ENCODE measurements around the gene IL1F10. TPM values are rescaled to one million over a fixed set of nuclear protein-coding genes. Genes with fewer than 3 reads are reported as not detected.

Gene IL1F10
- total RNA-seq, 1 experiment from 2014 or later = not detected

DNA sequence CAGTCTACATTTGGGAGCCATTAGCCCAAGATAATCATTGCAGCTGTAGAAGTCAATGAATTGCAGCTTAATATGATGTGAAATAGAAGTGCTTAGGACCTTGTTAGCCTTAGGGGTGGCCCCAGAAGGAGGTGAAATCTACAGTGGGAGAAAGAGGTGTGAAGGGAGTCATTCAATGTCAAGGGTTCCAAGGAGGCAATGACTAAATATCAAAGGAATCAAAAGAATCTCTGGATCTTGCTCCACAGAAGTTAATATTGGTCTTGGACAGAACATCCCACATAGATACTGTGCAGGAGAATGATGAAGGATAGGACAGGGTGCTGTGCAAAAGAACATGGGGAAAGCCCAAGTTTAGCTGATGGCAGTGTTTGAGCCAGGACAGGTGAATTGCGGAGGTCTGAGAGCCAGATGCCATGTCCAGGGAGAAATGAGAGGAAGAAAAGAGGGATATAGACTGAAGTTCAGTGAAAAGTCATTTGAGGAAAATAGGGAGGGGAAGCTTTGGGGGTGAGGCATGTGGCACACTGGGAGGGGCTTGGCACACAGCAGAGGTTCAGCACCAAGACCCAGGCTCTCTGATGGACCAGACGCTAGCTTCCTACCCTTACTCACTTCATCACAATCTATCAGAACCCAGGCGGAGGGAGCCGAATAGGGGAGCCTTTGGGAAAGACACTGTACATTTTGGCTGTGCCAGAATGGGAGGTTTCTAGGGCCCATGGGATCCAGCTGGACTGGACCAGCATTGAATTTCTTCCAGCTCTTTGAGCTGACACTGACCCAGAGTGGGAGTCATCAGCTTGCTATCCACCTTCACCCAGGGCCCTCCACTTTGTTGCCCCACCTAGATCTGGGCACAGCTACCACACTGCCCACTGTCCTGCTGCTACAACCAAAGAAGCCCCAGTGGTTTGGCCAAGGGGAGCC lies 2.2 kb downstream of the IL1F10 start:
- DNase-seq = no peak
- H3K27ac ChIP-seq (ENCODE audit: low read length) = no peak overlapping the region
- H3K9ac ChIP-seq (ENCODE audit: low read length) = no peak overlapping the region
- H3K4me2 ChIP-seq (ENCODE audit: low read depth, low read length, poor library complexity, severe bottlenecking) = no peak overlapping the region
- H4K20me1 ChIP-seq (ENCODE audit: insufficient read depth, low read depth, low read length) = no peaks in the 10 kb centered on the region
- no peaks in the 10 kb centered on the region for H3K4me1 ChIP-seq (ENCODE audit: low read length)
- H3K27me3 ChIP-seq (ENCODE audit: low read length) = no peaks in the 10 kb centered on the region
- no peaks in the 10 kb centered on the region for H3K9me2 ChIP-seq (replicated peaks; ENCODE audit: insufficient read depth, low read length)
- H3K36me3 ChIP-seq (ENCODE audit: insufficient read depth, low read length) = no peaks in the 10 kb centered on the region
- no peaks in the 10 kb centered on the region for H3K9me3 ChIP-seq (ENCODE audit: low read length)
- H3K79me2 ChIP-seq (ENCODE audit: low read length) = no peaks in the 10 kb centered on the region
- no peak overlapping the region for H2AFZ ChIP-seq (ENCODE audit: low read length)
- H3K4me3 ChIP-seq (ENCODE audit: low read length) = no peak overlapping the region

DNA sequence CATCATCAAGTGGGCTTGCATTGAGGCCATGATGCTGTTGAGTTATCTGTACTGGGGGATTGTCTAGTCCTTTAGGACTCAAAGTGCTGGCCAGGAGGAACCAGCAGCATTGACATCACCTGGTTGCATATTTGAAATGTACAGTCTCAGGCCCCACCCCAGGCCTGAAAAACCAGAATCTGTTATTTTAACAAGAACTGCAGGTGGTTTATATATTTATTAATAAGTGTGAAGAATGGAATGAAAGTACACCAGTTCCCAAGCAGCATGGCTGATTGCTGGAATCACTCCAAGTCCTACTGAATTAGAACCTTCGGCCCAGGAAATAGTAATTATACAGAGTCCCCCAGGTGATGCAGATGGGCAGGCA lies 2.8 kb downstream of the IL1F10 start:
- Histone ChIP-seq H2AFZ (ENCODE audit: low read length) (no peak overlapping the region), H3K4me2 (ENCODE audit: low read depth, low read length, poor library complexity, severe bottlenecking) (no peak overlapping the region), H3K9ac (ENCODE audit: low read length) (no peak overlapping the region), H3K9me3 (ENCODE audit: low read length) (no peaks in the 10 kb centered on the region), H3K27ac (ENCODE audit: low read length) (no peak overlapping the region), H4K20me1 (ENCODE audit: insufficient read depth, low read depth, low read length) (no peaks in the 10 kb centered on the region), H3K36me3 (ENCODE audit: insufficient read depth, low read length) (no peaks in the 10 kb centered on the region), H3K79me2 (ENCODE audit: low read length) (no peaks in the 10 kb centered on the region), H3K4me3 (ENCODE audit: low read length) (no peak overlapping the region), H3K9me2 (replicated peaks; ENCODE audit: insufficient read depth, low read length) (no peaks in the 10 kb centered on the region), H3K4me1 (ENCODE audit: low read length) (no peaks in the 10 kb centered on the region), H3K27me3 (ENCODE audit: low read length) (no peaks in the 10 kb centered on the region)
- no peak for DNase-seq

DNA sequence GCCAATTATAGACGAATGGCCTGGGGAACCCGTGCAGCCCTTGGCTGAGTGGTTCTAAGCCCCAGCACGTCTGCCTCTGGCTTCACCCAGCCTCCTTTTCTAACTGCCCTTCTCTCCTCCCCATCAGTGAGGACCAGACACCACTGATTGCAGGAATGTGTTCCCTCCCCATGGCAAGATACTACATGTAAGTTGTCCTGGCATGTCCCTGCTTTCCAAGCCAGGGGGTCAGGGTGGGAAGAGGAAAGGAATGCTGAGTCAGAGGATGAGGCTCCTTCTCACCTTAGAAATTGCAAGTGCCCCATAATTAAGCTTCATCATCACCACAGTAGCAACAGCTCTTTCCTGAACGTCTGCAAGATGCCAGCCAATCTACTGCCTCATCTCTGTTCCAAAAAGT lies 4.8 kb downstream of the IL1F10 start:
- H3K4me1 ChIP-seq (ENCODE audit: low read length) = no peaks in the 10 kb centered on the region
- H3K4me2 ChIP-seq (ENCODE audit: low read depth, low read length, poor library complexity, severe bottlenecking) = no peak overlapping the region
- no peak overlapping the region for H3K4me3 ChIP-seq (ENCODE audit: low read length)
- H3K9me3 ChIP-seq (ENCODE audit: low read length) = no peaks in the 10 kb centered on the region
- no peak overlapping the region for H3K27ac ChIP-seq (ENCODE audit: low read length)
- no peaks in the 10 kb centered on the region for H3K79me2 ChIP-seq (ENCODE audit: low read length)
- H3K9ac ChIP-seq (ENCODE audit: low read length) = no peak overlapping the region
- H3K27me3 ChIP-seq (ENCODE audit: low read length) = no peaks in the 10 kb centered on the region
- no peaks in the 10 kb centered on the region for H3K36me3 ChIP-seq (ENCODE audit: insufficient read depth, low read length)
- no peaks in the 10 kb centered on the region for H3K9me2 ChIP-seq (replicated peaks; ENCODE audit: insufficient read depth, low read length)
- H2AFZ ChIP-seq (ENCODE audit: low read length) = no peak overlapping the region
- H4K20me1 ChIP-seq (ENCODE audit: insufficient read depth, low read depth, low read length) = no peaks in the 10 kb centered on the region
- no peak for DNase-seq

DNA sequence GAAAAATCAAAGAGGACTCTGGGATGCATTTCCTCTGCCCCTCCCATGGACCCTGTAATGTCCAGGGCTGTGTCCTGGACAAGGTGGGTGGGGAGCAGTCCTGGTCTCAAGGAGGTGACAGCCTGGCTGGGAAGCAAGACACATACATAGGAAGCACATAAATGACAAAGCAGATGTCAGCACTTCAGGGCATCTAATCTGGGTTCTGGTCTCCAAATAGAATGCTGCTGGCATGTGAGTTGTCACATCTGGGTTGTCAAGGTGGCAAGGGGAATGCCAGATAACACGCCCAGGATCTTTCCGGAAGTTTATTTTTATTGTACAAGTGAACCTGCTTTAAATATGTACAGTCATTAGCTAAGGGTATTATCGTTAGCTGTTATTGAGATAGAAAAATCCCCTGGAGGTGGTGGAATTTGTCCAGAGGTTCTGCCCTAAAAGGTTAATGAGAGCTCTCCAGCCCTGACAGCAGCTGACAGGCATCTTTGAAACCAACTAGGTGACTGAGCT lies 5.6 kb downstream of the IL1F10 start:
- Histone ChIP-seq H3K4me3 (ENCODE audit: low read length) (no peak overlapping the region), H3K27me3 (ENCODE audit: low read length) (no peaks in the 10 kb centered on the region), H3K36me3 (ENCODE audit: insufficient read depth, low read length) (no peaks in the 10 kb centered on the region), H3K4me2 (ENCODE audit: low read depth, low read length, poor library complexity, severe bottlenecking) (no peak overlapping the region), H4K20me1 (ENCODE audit: insufficient read depth, low read depth, low read length) (no peaks in the 10 kb centered on the region), H3K9me2 (replicated peaks; ENCODE audit: insufficient read depth, low read length) (no peaks in the 10 kb centered on the region), H3K79me2 (ENCODE audit: low read length) (no peaks in the 10 kb centered on the region), H3K9me3 (ENCODE audit: low read length) (no peaks in the 10 kb centered on the region), H3K27ac (ENCODE audit: low read length) (no peak overlapping the region), H3K4me1 (ENCODE audit: low read length) (no peaks in the 10 kb centered on the region), H3K9ac (ENCODE audit: low read length) (no peak overlapping the region), H2AFZ (ENCODE audit: low read length) (no peak overlapping the region)
- no peak for DNase-seq

- H3K9me3 ChIP-seq (ENCODE audit: low read length) = no peaks in the 10 kb centered on the region
- H3K4me3 ChIP-seq (ENCODE audit: low read length) = no peak overlapping the region
- DNase-seq = no peak
- no peak overlapping the region for H3K4me2 ChIP-seq (ENCODE audit: low read depth, low read length, poor library complexity, severe bottlenecking)
- H3K27me3 ChIP-seq (ENCODE audit: low read length) = no peaks in the 10 kb centered on the region
- H2AFZ ChIP-seq (ENCODE audit: low read length) = no peak overlapping the region
- no peaks in the 10 kb centered on the region for H3K4me1 ChIP-seq (ENCODE audit: low read length)
- H3K27ac ChIP-seq (ENCODE audit: low read length) = no peak overlapping the region
- no peaks in the 10 kb centered on the region for H3K79me2 ChIP-seq (ENCODE audit: low read length)
- H3K9me2 ChIP-seq (replicated peaks; ENCODE audit: insufficient read depth, low read length) = no peaks in the 10 kb centered on the region
- no peaks in the 10 kb centered on the region for H3K36me3 ChIP-seq (ENCODE audit: insufficient read depth, low read length)
- H4K20me1 ChIP-seq (ENCODE audit: insufficient read depth, low read depth, low read length) = no peaks in the 10 kb centered on the region
- H3K9ac ChIP-seq (ENCODE audit: low read length) = no peak overlapping the region
Observed at GRCh38 chr2:113075030-113075429, 7.3 kb downstream of the IL1F10 start.

GRCh38 chr2:113075600-113075999 lies 7.8 kb downstream of the IL1F10 start:
- H3K27ac ChIP-seq (ENCODE audit: low read length) = no peak overlapping the region
- DNase-seq = no peak
- H2AFZ ChIP-seq (ENCODE audit: low read length) = no peak overlapping the region
- no peak overlapping the region for H3K4me2 ChIP-seq (ENCODE audit: low read depth, low read length, poor library complexity, severe bottlenecking)
- H3K36me3 ChIP-seq (ENCODE audit: insufficient read depth, low read length) = no peaks in the 10 kb centered on the region
- H3K79me2 ChIP-seq (ENCODE audit: low read length) = no peaks in the 10 kb centered on the region
- no peak overlapping the region for H3K9ac ChIP-seq (ENCODE audit: low read length)
- no peaks in the 10 kb centered on the region for H3K9me3 ChIP-seq (ENCODE audit: low read length)
- no peaks in the 10 kb centered on the region for H3K9me2 ChIP-seq (replicated peaks; ENCODE audit: insufficient read depth, low read length)
- no peaks in the 10 kb centered on the region for H4K20me1 ChIP-seq (ENCODE audit: insufficient read depth, low read depth, low read length)
- no peaks in the 10 kb centered on the region for H3K4me1 ChIP-seq (ENCODE audit: low read length)
- no peak overlapping the region for H3K4me3 ChIP-seq (ENCODE audit: low read length)
- no peaks in the 10 kb centered on the region for H3K27me3 ChIP-seq (ENCODE audit: low read length)

GRCh38 chr2:113076954-113077669 lies 9.3 kb downstream of the IL1F10 start:
- H3K79me2 ChIP-seq (ENCODE audit: low read length) = no peaks in the 10 kb centered on the region
- H3K4me2 ChIP-seq (ENCODE audit: low read depth, low read length, poor library complexity, severe bottlenecking) = no peak overlapping the region
- no peak overlapping the region for H3K9ac ChIP-seq (ENCODE audit: low read length)
- no peak overlapping the region for H2AFZ ChIP-seq (ENCODE audit: low read length)
- H3K36me3 ChIP-seq (ENCODE audit: insufficient read depth, low read length) = no peaks in the 10 kb centered on the region
- no peaks in the 10 kb centered on the region for H3K9me2 ChIP-seq (replicated peaks; ENCODE audit: insufficient read depth, low read length)
- H4K20me1 ChIP-seq (ENCODE audit: insufficient read depth, low read depth, low read length) = no peaks in the 10 kb centered on the region
- H3K27ac ChIP-seq (ENCODE audit: low read length) = no peak overlapping the region
- no peaks in the 10 kb centered on the region for H3K4me1 ChIP-seq (ENCODE audit: low read length)
- no peaks in the 10 kb centered on the region for H3K9me3 ChIP-seq (ENCODE audit: low read length)
- no peak overlapping the region for H3K4me3 ChIP-seq (ENCODE audit: low read length)
- H3K27me3 ChIP-seq (ENCODE audit: low read length) = no peaks in the 10 kb centered on the region
- no peak for DNase-seq

DNA sequence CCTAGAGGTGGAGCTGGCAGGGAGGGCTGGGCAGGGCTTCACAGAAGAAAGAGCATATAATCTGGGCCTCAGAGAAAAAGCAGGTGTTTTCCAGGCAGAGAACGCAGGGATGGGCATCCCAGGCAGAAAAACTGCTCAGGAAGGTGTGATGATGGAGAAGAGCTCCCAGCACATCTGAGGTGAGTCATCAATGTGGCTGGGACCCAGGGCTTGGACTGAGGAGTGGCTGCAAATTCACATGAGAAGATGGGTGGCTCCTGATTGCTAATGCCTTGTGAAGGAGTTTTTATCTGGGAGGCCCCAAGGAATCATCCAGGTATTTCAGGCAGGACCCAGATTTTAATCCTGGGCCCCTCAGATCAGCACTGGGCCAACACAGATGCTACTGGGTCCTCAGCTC lies 10.2 kb downstream of the IL1F10 start:
- Histone ChIP-seq H3K36me3 (ENCODE audit: insufficient read depth, low read length) (no peaks in the 10 kb centered on the region), H3K4me3 (ENCODE audit: low read length) (no peak overlapping the region), H3K4me1 (ENCODE audit: low read length) (no peaks in the 10 kb centered on the region), H3K27ac (ENCODE audit: low read length) (no peak overlapping the region), H3K4me2 (ENCODE audit: low read depth, low read length, poor library complexity, severe bottlenecking) (no peak overlapping the region), H4K20me1 (ENCODE audit: insufficient read depth, low read depth, low read length) (no peaks in the 10 kb centered on the region), H2AFZ (ENCODE audit: low read length) (no peak overlapping the region), H3K27me3 (ENCODE audit: low read length) (no peaks in the 10 kb centered on the region), H3K79me2 (ENCODE audit: low read length) (no peaks in the 10 kb centered on the region), H3K9me3 (ENCODE audit: low read length) (no peaks in the 10 kb centered on the region), H3K9ac (ENCODE audit: low read length) (no peak overlapping the region), H3K9me2 (replicated peaks; ENCODE audit: insufficient read depth, low read length) (no peaks in the 10 kb centered on the region)
- no peak for DNase-seq

Data from Karpas-422 (cell line).